GM12873 (cell line): ENCODE measurements around the gene MITF.

ENCODE experiments used
- TF ChIP-seq, protein P1 (sequence below): IDR thresholded peaks from 2 replicates; pipeline ENCODE4 v1.5.1; 2012; ENCODE audit warnings: low read depth, mild to moderate bottlenecking, moderate library complexity, low read length, control low read depth; ENCODE audit not compliant: insufficient read depth; ENCODE audit errors: missing control alignments

The MITF gene

DNA sequence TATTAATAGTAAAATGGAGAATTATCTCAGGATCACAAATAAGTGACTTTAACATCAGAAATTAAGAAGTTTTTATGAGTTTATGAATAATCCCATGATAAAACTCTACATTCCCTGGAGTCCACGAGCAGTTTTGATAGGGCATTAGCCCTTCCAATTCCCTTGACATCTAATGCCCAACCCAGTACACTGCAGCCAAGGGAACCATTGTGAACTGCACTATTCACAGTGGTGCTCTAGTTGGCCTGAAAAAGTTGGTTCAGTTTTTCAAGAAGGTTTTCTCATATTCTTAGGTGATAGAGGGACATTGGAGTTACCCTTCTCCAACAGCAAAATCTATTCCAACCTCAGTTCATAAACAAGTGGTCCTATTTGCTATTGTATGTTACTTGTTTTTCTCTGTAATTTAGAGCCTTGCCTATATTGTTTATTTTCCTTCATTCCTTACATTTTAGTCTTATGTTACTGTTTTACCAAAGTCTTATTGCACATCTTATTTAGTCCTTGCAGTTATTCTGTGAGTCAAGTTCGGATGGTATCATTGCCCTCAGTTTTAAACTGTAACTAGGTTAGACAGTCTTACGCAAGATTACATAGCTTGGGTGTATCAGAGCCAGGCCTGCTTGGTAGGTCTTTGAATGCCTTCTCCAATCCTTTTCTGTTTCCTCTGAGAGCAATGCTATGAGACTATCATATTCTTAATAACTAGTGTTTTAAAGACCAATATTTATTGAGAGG lies 202.3 kb downstream of the MITF start:
- TF ChIP-seq, protein P1, sequence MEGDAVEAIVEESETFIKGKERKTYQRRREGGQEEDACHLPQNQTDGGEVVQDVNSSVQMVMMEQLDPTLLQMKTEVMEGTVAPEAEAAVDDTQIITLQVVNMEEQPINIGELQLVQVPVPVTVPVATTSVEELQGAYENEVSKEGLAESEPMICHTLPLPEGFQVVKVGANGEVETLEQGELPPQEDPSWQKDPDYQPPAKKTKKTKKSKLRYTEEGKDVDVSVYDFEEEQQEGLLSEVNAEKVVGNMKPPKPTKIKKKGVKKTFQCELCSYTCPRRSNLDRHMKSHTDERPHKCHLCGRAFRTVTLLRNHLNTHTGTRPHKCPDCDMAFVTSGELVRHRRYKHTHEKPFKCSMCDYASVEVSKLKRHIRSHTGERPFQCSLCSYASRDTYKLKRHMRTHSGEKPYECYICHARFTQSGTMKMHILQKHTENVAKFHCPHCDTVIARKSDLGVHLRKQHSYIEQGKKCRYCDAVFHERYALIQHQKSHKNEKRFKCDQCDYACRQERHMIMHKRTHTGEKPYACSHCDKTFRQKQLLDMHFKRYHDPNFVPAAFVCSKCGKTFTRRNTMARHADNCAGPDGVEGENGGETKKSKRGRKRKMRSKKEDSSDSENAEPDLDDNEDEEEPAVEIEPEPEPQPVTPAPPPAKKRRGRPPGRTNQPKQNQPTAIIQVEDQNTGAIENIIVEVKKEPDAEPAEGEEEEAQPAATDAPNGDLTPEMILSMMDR = no peak

DNA sequence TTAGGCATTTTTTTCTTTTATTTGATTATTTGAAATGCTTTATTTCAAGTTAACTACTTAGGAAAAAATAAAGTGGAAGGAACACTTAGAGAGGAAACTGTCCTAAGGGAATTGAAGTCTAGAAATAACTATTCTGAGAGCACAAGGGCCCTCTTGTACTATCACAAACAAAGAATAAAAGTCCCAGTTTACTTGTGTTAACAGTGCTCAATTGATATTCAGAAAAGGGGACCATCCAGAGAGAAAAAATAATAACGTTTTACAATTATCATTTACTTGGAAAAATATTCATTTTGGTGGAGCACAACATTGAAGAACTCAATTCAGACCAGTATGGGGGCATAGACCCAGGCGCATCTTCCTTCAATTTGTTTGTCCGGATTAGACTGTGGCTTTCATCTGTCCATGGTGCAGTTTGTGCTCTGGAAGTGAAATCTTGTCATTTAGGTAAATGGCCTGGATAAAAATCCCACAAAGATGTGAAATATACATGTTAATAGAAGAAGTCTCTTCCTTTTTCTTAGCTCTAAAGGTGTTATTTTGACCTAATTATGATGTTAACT lies 205.7 kb downstream of the MITF start:
- TF ChIP-seq, protein P1 = no peak

DNA sequence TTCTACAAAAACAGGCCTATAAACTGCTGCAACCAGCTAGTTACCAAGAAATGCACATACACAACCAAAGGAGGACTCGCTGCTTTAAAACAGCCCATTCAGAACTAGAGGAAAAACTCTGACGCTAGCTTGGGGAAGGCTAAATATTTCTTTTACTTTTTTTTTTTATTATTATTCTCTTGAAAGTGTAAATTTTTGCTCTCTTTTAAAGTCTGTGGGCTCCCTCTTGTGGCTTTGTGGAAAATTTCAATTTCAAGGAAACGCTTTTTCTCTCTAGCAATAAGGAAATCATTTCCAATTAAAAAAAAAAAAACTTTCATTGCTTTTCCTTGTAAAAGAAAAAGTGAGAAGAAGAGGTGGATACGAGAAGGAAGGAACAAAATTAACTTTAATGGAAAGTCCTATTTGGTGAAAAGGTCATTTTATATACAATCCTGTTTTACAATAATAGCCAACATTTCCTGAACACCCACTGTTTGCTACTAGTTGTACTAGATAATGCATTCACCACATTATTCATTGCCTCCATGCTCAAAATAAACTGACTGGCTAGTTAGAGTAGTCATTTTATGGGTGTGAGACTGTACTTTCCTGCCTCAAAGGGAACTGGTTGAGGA lies 209.1 kb downstream of the MITF start:
- TF ChIP-seq, protein P1 = peak; percentile 36

DNA sequence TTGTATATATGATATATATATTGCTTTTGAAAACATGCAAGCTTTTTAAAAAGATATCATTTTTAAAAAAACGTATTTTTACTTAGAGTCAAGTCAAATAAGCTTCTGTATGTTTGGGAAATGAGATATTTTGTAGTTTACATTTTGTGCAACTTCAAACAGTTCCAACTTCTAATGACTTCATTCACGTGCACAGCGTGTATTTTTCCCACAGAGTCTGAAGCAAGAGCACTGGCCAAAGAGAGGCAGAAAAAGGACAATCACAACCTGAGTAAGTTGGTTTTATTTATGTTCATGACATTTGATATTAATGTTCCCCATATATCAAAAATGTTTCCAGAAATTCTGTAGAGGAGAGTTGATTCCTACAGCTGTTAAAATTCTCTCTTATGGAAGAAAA lies 212.4 kb downstream of the MITF start:
- TF ChIP-seq, protein P1 = no peak

DNA sequence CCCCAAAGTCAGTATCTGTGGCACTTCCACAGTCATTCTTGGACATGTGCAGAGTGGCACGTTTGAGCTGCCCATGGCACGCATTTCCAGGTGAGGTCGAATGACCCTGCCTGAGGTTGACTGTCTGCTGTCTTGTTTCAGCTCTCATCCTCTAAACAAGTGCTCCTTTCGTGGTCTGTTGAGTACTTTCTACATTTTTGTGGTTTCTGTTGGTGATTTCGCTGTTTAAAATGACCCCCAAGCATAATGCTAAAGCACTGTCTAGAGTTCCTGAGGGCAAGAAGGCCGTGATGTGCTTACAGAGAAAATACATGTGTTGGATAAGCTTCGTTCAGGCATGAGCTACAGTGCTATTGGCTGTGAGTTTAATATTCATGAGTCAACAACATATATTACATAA lies 220.3 kb downstream of the MITF start:
- TF ChIP-seq, protein P1 = no peak

DNA sequence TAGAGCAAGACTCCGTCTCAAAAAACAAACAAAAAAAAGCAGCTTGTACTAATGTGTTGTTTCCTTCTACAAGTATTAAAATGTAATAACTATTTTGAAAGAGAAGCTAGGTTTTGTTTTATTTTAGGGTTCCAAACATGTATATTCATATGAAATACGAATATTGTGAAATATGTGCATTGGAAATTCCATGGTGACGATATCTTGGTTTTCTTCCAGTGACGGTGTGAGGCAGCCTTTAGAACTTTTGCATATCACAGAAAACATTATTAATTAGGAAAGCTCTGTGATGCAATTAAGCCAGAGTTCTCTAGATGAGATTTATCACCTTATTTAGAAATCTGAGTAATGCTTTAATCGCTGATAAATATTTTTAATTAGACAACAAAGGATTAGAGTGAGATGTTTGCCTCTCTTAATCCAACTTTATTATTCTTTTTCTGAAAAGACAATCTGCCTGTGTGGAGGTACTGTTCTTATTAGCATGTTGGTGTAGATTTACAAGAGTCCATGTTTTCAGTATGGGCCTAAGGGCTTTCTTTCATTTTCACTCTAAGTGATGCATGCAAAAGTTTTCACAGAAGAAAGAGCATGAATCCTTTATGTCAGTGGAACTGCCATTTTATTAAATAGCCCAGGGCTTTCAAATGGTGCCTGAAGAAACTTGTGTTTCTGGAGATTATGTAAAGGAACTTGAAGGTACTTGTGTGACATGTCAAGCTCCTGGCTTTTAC lies 222.6 kb downstream of the MITF start:
- TF ChIP-seq, protein P1 = no peak

DNA sequence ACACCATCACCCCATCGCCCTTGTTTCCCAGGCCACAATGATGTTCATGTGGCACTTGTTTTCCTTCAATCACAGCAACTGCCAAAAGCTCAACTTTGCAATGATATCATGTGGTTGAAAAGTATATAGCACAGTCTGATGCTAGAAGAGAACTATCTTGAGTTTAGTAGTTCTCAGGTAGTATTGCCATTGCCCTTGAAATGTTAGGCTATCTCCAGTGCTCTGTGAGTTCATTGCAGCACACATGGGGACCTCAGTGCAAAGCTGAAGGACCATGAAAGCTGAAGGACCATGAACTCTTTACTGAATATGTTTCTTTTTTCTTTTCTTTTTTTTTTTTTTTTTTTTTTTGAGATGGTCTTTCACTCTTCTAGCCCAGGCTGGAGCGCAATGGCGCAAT lies 224.4 kb downstream of the MITF start:
- TF ChIP-seq, protein P1 = no peak
